Measurements from ENCODE around the gene PAFAH2. TPM values are rescaled to one million over a fixed set of nuclear protein-coding genes. Genes with fewer than 3 reads are reported as not detected.

PAFAH2 gene
- polyA plus RNA-seq, 1 of the 3 experiments (the other 2 are of a cell fraction), result 10.8 TPM

GRCh38 chr1:25971811-25972180 lies 26.1 kb downstream of the PAFAH2 start:
- DNase-seq, result no peak
- Histone ChIP-seq H4K20me1 (ENCODE audit: insufficient read depth) (no peaks in the 10 kb centered on the region), H3K4me3 (ENCODE audit: low read depth in 2 of 2, low read length in 1 of 2) (no peak overlapping the region), H3K79me2 (ENCODE audit: insufficient read depth) (no peaks in the 10 kb centered on the region), H3K27me3 (ENCODE audit: insufficient read depth) (no peaks in the 10 kb centered on the region), H3K27ac (ENCODE audit: low read depth in 2 of 2, low read length in 1 of 2) (no peak overlapping the region), H3F3A (replicated peaks; ENCODE audit: insufficient read depth) (no peaks in the 10 kb centered on the region), H3K36me3 (replicated peaks in 1 of 2; ENCODE audit: control insufficient read depth in 1 of 2, insufficient read depth in 2 of 2, low read length in 1 of 2) (peaks cover 12 to 36% of the 10 kb centered on the region in 2 experiments), H3K9ac (no peak overlapping the region), H3K4me2 (no peak overlapping the region), H3K9me3 (no peaks in the 10 kb centered on the region), H3K9me2 (no peaks in the 10 kb centered on the region), H3K4me1 (ENCODE audit: control insufficient read depth in 1 of 2, insufficient read depth in 2 of 2, low read depth in 1 of 2, low read length in 1 of 2) (no peaks in the 10 kb centered on the region), H2AFZ (ENCODE audit: low read depth) (no peak overlapping the region)
- POLR2A ChIA-PET, result no interaction called here
- TF ChIP-seq EZH2phosphoT487 (IDR thresholded peaks at IDR 0.05; ENCODE audit: borderline replicate concordance, low read depth) (no peak), ELF1 (IDR thresholded peaks at IDR 0.05) (no peak), REST (IDR thresholded peaks at IDR 0.05; ENCODE audit: low read depth, low read length) (no peak), PBX3 (IDR thresholded peaks at IDR 0.05) (no peak), IRF3 (IDR thresholded peaks at IDR 0.05; ENCODE audit: low read depth, low read length) (no peak), MEF2A (IDR thresholded peaks at IDR 0.05; ENCODE audit: borderline replicate concordance, low read depth) (no peak)
- TF ChIP-seq, protein P1, sequence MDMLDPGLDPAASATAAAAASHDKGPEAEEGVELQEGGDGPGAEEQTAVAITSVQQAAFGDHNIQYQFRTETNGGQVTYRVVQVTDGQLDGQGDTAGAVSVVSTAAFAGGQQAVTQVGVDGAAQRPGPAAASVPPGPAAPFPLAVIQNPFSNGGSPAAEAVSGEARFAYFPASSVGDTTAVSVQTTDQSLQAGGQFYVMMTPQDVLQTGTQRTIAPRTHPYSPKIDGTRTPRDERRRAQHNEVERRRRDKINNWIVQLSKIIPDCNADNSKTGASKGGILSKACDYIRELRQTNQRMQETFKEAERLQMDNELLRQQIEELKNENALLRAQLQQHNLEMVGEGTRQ (IDR thresholded peaks at IDR 0.05; ENCODE audit: borderline replicate concordance, low read depth, low read length), result no peak
- CTCF ChIA-PET, result interaction anchor here (0.9 to 1.3 kb wide), 2 partner anchors 10 to 76 kb away, joined by 3 to 6 read pairs; no protein-coding TSS in a partner anchor
- WGBS (ENCODE audit: low lambda C conversion rate), result 89% methylated on average over 1 of the region's 1 CpG

- no peak overlapping the region for H3K27ac ChIP-seq (ENCODE audit: low read depth in 2 of 2, low read length in 1 of 2)
- no peak for TF ChIP-seq GATA2 (CRISPR knock-in tag; IDR thresholded peaks at IDR 0.05)
- TF ChIP-seq, protein P2, sequence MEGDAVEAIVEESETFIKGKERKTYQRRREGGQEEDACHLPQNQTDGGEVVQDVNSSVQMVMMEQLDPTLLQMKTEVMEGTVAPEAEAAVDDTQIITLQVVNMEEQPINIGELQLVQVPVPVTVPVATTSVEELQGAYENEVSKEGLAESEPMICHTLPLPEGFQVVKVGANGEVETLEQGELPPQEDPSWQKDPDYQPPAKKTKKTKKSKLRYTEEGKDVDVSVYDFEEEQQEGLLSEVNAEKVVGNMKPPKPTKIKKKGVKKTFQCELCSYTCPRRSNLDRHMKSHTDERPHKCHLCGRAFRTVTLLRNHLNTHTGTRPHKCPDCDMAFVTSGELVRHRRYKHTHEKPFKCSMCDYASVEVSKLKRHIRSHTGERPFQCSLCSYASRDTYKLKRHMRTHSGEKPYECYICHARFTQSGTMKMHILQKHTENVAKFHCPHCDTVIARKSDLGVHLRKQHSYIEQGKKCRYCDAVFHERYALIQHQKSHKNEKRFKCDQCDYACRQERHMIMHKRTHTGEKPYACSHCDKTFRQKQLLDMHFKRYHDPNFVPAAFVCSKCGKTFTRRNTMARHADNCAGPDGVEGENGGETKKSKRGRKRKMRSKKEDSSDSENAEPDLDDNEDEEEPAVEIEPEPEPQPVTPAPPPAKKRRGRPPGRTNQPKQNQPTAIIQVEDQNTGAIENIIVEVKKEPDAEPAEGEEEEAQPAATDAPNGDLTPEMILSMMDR (IDR thresholded peaks at IDR 0.05), result no peak
- TF ChIP-seq, protein P3, sequence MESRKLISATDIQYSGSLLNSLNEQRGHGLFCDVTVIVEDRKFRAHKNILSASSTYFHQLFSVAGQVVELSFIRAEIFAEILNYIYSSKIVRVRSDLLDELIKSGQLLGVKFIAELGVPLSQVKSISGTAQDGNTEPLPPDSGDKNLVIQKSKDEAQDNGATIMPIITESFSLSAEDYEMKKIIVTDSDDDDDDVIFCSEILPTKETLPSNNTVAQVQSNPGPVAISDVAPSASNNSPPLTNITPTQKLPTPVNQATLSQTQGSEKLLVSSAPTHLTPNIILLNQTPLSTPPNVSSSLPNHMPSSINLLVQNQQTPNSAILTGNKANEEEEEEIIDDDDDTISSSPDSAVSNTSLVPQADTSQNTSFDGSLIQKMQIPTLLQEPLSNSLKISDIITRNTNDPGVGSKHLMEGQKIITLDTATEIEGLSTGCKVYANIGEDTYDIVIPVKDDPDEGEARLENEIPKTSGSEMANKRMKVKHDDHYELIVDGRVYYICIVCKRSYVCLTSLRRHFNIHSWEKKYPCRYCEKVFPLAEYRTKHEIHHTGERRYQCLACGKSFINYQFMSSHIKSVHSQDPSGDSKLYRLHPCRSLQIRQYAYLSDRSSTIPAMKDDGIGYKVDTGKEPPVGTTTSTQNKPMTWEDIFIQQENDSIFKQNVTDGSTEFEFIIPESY (IDR thresholded peaks at IDR 0.05; ENCODE audit: borderline replicate concordance, low read depth), result no peak
- no peak for TF ChIP-seq JUND (IDR thresholded peaks at IDR 0.05)
- no peak for TF ChIP-seq GABPA (IDR thresholded peaks at IDR 0.05; ENCODE audit: low read depth)
- no peak for TF ChIP-seq RAD21 (IDR thresholded peaks at IDR 0.05; ENCODE audit: low read length)
- no peak for TF ChIP-seq MEF2A (IDR thresholded peaks at IDR 0.05; ENCODE audit: borderline replicate concordance, low read depth)
- TF ChIP-seq YY1 (IDR thresholded peaks at IDR 0.05; ENCODE audit: low read depth), result no peak
- no peak for TF ChIP-seq MAX (IDR thresholded peaks at IDR 0.05; ENCODE audit: low read depth)
Observed at GRCh38 chr1:25971066-25971810, 26.6 kb downstream of the PAFAH2 start.

More at GRCh38 chr1:25971066-25971810, 26.6 kb downstream of the PAFAH2 start:
- no peaks in the 10 kb centered on the region for H3K27me3 ChIP-seq (ENCODE audit: insufficient read depth)
- 81% methylated on average over 8 of the region's 8 CpGs for WGBS (ENCODE audit: low lambda C conversion rate)
- no peaks in the 10 kb centered on the region for H3K9me2 ChIP-seq
- no peaks in the 10 kb centered on the region for H4K20me1 ChIP-seq (ENCODE audit: insufficient read depth)
- H3K9ac ChIP-seq, result no peak overlapping the region
- no peak for DNase-seq
- no peak overlapping the region for H3K4me3 ChIP-seq (ENCODE audit: low read depth in 2 of 2, low read length in 1 of 2)
- H2AFZ ChIP-seq (ENCODE audit: low read depth), result no peak overlapping the region
- H3K9me3 ChIP-seq, result no peaks in the 10 kb centered on the region
- CTCF ChIA-PET, result interaction anchor here (0.9 to 1.3 kb wide), 2 partner anchors 9 to 76 kb away, joined by 3 to 6 read pairs; no protein-coding TSS in a partner anchor
- H3K36me3 ChIP-seq (replicated peaks in 1 of 2; ENCODE audit: control insufficient read depth in 1 of 2, insufficient read depth in 2 of 2, low read length in 1 of 2), result peaks cover 9 to 33% of the 10 kb centered on the region in 2 experiments
- H3K4me1 ChIP-seq (ENCODE audit: control insufficient read depth in 1 of 2, insufficient read depth in 2 of 2, low read depth in 1 of 2, low read length in 1 of 2), result no peaks in the 10 kb centered on the region
- no peak overlapping the region for H3K4me2 ChIP-seq
- no peaks in the 10 kb centered on the region for H3F3A ChIP-seq (replicated peaks; ENCODE audit: insufficient read depth)
- H3K79me2 ChIP-seq (ENCODE audit: insufficient read depth), result no peaks in the 10 kb centered on the region
- POLR2A ChIA-PET, result no interaction called here

All from SK-N-SH (cell line).